ENCODE measurements around the gene NUAK2.

DNA sequence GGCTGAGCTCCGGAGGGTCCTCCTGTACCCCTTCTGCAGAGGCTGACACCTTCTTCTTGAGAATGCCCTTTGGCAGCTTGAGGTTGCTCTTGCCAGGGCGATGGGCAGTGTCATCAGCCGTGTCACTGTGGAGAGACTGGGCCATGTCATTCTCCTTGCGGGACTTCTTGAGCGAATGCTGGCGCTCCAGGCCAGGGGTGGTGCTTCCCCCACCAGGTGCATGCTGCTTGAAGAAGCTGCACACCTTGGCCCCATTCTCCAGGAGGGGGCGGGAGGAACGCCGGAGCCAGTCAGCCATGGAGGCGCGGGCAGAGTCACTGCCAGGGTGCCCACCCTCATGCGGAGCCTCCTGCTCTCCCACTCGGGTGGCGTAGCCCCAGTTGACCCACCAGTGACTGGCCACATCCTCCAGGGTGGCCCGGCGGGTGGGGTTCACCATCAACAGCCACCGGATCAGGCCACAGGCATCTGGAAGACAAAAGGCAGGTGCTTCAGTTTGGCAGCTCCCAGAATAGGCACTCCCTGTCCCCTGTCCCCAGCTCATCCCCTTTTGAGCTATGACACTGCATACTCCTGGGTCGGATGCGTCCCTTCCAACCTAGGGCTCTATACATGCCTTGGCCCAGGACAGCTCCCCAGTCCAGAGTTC lies 17.4 kb downstream of the NUAK2 start:
- TF ChIP-seq, protein P1, sequence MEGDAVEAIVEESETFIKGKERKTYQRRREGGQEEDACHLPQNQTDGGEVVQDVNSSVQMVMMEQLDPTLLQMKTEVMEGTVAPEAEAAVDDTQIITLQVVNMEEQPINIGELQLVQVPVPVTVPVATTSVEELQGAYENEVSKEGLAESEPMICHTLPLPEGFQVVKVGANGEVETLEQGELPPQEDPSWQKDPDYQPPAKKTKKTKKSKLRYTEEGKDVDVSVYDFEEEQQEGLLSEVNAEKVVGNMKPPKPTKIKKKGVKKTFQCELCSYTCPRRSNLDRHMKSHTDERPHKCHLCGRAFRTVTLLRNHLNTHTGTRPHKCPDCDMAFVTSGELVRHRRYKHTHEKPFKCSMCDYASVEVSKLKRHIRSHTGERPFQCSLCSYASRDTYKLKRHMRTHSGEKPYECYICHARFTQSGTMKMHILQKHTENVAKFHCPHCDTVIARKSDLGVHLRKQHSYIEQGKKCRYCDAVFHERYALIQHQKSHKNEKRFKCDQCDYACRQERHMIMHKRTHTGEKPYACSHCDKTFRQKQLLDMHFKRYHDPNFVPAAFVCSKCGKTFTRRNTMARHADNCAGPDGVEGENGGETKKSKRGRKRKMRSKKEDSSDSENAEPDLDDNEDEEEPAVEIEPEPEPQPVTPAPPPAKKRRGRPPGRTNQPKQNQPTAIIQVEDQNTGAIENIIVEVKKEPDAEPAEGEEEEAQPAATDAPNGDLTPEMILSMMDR (IDR thresholded peaks at IDR 0.05) = no peak
- TF ChIP-seq POLR2A (IDR thresholded peaks at IDR 0.05) = no peak
